Left colon (tissue), 2 donors: ENCODE data around the gene HBB. TPM values are rescaled to one million over a fixed set of nuclear protein-coding genes. Genes with fewer than 3 reads are reported as not detected.

Source experiments
- ATAC-seq: fragments of 200-7000 bp; cut with Tn5 transposase; one replicate; pipeline ENCODE4 v1.9.1; 2020; ENCODE audit warnings: mild to moderate bottlenecking, moderate library complexity
- DNase-seq, 2 donors: peaks; one replicate each; pipeline ENCODE4 v3.0.0-alpha.2; 2020
- intact Hi-C, 2 donors: fragments of 100-400 bp; cut with DNase I in 1 of 2; cut with micrococcal nuclease in 1 of 2; formaldehyde crosslinking; loops; one replicate each; pipeline versions ENCODE4 v1.11.2 to v1.14.0; 2022; cut with DNase I, micrococcal nuclease
- total RNA-seq, 2 donors: library from RNA; stranded (reverse); fragmentation: NEBNext Ultra II Directional; extraction: Animal tissue kit (Norgen Biotek cat#: 25700); gene quantifications; one replicate each; pipeline ENCODE4 v1.2.1, GENCODE V29; 2021
- donor health status: DM: no; HTN: no; CAD: no.
- donor health status: DM: yes; HTN: yes; CAD: no.

Gene HBB
- total RNA-seq, 2 donors from 2014 or later = 9.3 to 25.8 TPM

DNA sequence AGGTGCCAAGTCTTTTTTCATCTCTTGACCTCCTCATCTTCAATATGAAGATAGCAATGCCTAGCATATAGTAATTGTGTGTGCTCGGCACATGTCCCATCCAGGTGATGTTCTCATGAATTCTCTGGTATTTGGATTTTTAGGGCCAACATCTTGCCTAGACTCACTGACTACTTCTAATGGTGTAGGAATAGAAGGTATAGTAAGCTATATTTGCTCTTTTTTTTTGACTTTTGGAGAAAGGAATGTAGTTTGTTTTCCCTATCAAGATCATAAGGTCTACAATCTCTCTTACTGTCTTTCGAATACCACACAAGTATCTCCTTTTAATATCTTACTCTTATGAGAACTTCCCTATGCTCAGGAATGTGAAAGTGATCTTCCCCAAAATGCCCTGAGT is 4.2 kb upstream of the HBB start:
- no peak for DNase-seq
- ATAC-seq = no peak
- intact Hi-C loops = no loop called here

DNA sequence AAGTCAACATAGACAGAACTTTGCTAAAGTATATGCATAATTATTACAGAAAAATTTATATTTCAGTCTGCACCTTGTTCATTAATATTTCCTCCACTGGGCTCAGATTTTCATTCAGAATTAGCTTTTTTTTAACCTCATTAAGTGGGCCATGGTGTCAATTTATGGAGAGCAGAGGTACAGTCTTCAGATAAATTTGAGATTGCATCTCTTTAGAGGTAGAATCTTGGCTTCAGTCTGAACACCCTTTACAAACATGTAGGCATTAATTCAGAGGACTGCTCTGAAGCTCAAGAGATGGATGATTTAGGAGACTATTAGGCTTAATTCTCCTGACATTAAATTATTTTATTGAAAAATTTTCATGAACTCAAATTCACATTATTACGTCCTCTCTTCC is 3.4 kb upstream of the HBB start:
- intact Hi-C loops = no loop called here
- DNase-seq = no peak
- ATAC-seq = no peak

DNA sequence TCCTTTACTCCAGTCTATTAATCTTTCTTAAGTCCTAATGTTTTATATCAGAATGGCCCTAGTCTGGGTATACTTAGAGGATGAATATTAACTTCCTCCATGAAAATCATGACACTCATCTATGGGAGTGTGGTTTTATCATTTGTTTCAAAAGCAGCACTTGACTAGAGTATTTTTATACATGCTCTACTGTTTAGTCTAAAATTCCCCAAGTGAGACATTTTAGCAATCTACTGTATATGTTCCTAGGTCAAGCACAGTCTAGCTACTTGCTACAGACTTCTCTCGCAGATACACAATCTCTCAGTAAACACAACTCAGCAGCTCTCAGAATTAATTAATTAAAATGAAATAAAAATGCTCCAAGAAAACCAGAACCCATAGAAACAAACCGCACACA is 2.9 kb upstream of the HBB start:
- DNase-seq (no peak), ATAC-seq (no peak)
- intact Hi-C loops = no loop called here

DNA sequence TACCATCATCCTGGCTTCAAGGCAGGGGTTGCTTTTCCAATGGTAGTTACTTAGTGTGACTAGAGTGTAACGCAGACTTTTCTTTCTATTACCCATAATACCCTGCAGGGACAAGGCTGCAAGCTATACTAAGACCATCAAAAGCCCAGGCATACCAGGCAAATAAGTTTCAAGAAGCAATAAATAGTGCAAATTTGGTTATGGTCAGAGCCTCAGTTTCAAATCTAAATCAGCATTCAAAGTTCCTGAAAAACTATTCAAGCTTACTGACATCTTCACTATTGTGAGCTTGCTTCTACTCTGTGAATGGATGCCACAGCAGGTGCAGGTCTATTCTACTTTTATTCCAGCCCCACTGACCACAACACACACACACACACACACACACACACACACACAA is 2.5 kb upstream of the HBB start:
- intact Hi-C loops = no loop called here
- DNase-seq (no peak), ATAC-seq (no peak)

DNA sequence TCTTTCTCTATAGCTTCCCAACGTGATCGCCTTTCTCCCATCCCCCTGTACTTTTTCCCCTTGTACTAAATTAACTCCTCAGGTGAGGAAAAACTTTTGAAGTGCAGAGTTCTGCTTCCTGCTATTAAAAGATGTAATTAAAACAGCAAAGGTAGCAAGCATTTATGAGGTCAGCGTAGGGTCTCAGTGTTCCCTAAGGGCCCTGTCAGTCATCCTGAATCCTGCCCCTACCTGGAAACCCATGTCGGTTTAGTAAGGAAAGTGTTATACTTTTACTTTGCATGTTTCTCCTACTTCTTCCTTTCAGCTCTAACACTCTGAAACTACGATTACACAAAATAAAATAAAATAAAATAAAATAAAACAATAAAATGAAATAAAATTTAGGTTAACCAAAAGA is 1.3 kb upstream of the HBB start:
- intact Hi-C loops = no loop called here
- DNase-seq (no peak), ATAC-seq (no peak)

DNA sequence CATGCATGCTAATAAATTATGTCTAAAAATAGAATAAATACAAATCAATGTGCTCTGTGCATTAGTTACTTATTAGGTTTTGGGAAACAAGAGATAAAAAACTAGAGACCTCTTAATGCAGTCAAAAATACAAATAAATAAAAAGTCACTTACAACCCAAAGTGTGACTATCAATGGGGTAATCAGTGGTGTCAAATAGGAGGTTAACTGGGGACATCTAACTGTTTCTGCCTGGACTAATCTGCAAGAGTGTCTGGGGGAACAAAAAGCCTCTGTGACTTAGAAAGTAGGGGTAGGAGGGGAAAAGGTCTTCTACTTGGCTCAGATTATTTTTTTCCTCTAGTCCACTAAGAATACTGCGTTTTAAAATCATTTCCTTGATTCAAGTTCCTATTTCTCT is 810 bp upstream of the HBB start:
- intact Hi-C loops = no loop called here
- ATAC-seq = no peak
- DNase-seq = no peak

DNA sequence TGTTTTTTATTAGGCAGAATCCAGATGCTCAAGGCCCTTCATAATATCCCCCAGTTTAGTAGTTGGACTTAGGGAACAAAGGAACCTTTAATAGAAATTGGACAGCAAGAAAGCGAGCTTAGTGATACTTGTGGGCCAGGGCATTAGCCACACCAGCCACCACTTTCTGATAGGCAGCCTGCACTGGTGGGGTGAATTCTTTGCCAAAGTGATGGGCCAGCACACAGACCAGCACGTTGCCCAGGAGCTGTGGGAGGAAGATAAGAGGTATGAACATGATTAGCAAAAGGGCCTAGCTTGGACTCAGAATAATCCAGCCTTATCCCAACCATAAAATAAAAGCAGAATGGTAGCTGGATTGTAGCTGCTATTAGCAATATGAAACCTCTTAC is 1.4 kb downstream of the HBB start:
- no peak for ATAC-seq

DNA sequence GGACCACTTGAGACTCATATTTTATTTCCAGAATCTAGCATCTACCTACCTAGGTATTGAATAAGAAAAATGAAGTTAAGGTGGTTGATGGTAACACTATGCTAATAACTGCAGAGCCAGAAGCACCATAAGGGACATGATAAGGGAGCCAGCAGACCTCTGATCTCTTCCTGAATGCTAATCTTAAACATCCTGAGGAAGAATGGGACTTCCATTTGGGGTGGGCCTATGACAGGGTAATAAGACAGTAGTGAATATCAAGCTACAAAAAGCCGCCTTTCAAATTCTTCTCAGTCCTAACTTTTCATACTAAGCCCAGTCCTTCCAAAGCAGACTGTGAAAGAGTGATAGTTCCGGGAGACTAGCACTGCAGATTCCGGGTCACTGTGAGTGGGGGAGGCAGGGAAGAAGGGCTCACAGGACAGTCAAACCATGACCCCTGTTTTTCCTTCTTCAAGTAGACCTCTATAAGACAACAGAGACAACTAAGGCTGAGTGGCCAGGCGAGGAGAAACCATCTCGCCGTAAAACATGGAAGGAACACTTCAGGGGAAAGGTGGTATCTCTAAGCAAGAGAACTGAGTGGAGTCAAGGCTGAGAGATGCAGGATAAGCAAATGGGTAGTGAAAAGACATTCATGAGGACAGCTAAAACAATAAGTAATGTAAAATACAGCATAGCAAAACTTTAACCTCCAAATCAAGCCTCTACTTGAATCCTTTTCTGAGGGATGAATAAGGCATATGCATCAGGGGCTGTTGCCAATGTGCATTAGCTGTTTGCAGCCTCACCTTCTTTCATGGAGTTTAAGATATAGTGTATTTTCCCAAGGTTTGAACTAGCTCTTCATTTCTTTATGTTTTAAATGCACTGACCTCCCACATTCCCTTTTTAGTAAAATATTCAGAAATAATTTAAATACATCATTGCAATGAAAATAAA is 2.1 kb downstream of the HBB start:
- ATAC-seq (no peak), DNase-seq (no peak)
- intact Hi-C loops = no loop called here

More for the DNA sequence above, 1.4 kb downstream of the HBB start:
- no peak for DNase-seq
- intact Hi-C loops = no loop called here

DNA sequence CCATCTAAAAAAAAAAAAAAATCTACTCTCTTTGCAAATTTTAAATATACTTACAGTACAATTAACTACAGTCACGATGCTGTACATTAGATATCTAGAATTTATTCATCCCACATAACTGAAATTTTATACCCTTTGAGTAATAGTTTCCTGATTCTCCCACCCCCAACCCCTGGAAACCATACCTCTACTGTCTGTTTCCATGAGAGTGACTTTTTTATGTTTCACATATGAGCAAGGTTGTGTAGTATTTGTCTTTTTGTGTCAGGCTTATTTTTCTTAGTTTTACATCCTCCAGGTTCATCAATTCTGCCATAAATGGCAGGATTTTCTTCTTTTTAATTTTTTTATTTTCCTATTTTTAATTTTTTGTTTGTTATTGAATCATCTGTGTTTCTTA is 3.2 kb downstream of the HBB start:
- intact Hi-C loops = no loop called here
- DNase-seq = no peak
- ATAC-seq = no peak

DNA sequence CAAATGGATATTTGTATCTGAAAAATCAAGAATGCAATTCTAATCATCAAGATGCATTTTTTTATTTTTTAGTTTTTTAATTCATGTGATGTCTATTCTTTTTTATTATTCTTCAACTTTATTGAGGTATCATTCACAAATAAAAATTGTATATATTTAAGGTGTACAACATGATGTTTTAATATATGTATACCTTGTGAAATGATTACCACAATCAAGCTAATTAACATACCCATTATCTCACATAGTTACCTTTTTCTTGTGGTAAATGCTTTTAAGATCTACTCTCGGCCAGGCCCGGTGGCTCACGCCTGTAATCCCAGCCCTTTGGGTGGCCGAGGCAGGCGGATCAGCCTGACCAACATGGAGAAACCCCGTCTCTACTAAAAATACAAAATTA is 3.7 kb downstream of the HBB start:
- intact Hi-C loops = no loop called here
- ATAC-seq (no peak), DNase-seq (no peak)

DNA sequence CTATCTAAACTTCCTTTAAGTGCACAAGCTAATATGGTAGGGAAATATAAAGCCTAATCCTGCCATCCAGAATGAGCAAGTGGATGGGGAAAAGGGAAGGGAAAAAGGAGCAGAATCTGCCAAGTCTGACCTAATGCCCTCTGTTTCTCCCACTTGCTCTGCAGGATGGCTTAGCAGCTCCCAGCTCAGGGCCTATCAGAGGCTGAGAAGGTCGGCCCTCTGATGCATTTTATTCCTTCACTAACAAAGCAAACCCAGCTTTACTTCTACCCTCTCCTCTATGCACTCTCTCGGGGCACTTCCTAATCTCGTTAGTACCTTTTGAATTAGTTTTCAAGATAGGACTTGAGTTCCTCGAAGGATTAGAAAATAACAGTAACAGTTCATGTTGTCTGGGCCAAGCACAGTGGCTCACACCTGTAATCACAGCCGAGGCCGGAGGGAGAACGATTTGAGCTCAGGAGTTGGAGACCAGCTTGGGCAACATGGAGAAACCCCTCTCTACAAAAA is 16.4 kb downstream of the HBB start:
- intact Hi-C loops = no loop called here
- DNase-seq (no peak), ATAC-seq (no peak)

DNA sequence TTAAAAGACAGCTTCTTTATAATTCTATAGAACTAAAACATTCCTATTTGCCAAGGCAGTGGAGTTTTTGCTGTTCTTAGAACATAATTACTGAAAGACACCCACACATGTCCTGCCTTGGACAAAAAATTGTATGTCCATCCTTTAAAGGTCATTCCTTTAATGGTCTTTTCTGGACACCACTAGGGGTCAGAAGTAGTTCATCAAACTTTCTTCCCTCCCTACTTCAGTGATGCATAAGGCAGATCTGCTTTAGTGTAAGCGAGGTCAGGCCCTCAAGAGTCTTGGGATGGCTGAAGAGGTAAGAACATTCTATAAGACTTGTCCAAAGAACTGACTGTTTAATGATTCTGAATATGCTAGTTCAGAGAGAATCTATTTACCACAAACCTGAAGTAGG is 22.1 kb downstream of the HBB start:
- intact Hi-C loops = no loop called here
- ATAC-seq (no peak), DNase-seq (no peak)

DNA sequence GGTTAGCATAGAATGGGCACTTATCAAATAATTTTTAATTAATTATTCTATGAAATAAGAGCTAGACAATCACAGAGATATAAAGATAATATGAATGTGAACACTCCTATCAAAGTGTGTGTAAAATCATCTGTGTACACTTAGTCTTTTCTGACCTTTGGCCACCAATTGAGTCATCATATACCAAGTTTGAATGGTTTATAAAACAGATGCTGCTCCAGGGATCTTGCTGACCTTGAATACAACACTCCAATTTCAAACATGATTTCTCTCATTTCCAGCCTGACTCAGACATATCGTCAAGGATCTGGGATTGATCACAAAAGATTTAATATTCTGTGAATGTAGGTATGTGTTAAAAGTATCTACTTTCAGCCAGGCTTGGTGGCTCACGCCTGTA is 23.5 kb downstream of the HBB start:
- DNase-seq = no peak
- no peak for ATAC-seq
- intact Hi-C loops = no loop called here

DNA sequence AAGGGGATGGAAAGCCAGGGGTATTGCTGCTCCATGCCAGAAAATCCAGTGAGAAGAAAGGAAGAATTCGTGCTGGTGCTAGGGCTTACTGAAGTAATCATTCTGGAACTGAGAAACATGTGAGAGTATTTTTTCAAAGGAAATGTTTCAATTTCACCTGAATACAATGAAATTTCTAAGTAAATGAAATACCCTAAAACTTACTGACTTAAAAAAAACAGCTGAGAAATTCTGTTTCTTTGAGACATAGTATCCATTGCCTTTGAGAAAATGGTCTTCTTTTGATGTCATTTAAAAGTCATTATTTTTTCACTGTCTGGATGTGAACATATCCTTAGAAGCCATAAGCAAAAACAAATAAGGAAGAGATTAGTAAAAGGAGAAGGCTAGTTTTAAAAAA is 26.3 kb downstream of the HBB start, which contains the start of gene OR51V1:
Gene OR51V1, minus strand, starts transcription at position 101 of the 400 bp plus-strand sequence. Its CDS starts 0 bp downstream, at position 101.
- no peak for DNase-seq
- no peak for ATAC-seq
- intact Hi-C loops = no loop called here

DNA sequence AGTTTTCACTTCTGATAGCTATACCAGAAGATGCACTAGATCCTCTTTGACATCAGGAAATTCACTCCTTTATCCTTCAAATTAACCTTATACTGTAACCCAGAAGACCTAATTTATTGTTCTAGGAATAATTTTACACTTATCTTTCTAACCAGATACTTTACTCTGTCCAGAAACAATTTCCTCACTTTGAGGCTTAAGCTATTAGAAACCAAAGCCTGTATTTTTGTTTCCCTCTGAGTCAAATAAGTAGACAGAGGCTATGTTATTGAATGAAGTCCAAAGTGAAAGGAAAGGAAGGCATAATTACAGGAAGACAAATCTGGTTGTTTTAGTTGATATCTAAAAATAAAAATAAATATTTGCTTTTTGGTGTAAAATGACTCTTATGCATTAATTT is 28.6 kb downstream of the HBB start:
- ATAC-seq (no peak), DNase-seq (no peak)
- intact Hi-C loops = no loop called here

DNA sequence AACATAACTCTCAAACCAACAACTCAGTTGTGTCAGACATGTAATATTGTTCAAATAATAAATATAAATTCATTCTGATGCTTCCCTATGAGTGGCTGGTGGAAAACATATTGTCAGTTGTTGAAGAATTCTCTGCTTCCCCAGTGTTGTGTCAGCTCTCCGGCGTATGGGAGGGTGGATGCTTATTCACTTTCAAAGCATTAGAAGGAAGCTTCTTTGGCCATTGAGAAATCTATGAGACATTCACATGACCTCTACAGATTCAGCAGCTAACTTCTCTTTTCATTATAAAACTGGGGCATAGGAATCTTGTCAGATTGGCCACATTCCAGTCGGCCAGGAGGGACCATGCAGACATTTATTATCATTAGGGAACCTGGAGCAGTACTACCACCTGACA is 29.3 kb downstream of the HBB start:
- no peak for DNase-seq
- intact Hi-C loops = no loop called here
- no peak for ATAC-seq

DNA sequence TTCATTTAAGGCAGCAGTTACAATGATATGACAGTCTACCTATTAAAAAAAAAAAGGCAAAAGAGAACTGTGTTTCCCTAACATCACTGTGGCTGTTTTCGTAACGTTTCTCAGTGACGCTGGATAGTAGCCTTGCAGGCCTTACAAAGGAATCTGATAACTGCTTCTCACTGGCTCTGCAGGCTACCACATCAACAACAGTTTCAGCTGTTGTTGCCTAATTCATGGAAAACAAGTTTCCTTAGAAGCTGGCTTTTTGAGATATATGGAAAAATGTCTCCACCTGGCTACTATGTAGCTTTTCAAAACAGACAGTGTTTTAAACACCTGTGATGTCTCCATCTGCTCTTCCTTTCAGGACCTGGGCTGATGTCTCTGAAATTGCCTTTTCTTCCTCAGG is 30.1 kb downstream of the HBB start:
- intact Hi-C loops = no loop called here
- ATAC-seq (no peak), DNase-seq (no peak)

DNA sequence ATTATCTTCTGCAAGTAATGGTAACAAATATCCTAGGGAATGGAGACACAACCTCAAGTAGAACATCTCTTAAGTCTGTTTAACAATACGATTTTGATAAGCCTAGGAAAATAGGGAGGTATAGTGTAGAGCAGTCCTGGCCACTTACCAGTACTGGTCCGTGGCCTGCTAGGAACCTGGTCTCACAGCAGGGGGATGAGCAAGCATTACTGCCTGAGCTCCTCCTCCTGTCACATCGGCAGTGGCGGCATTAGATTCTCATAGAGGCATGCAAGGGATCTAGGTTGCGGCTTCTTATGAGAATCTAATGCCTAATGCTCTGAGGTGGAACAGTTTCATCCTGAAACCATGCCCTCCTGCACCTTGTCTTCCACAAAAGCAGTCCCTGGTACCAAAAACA is 30.8 kb downstream of the HBB start:
- intact Hi-C loops = no loop called here
- DNase-seq (no peak), ATAC-seq (no peak)

DNA sequence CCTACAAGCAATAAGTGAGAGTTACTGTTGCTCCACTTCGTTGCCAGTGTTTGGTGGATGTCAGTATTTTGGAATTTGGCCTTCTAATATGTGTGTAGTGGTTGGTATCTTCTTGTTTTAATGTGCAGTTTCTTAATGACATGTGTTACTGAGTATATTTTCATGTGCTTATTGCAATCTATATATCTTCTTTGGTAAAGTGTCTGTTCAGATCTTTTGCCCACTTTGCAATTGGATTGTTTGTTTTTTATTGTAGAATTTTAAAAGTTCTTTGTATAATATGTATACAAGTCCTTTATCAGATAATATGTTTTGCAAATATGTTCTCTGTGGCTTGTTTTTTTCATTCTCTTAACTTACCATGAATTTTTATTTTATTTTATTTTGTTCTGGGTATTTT is 34.1 kb downstream of the HBB start:
- DNase-seq (no peak), ATAC-seq (no peak)
- intact Hi-C loops = no loop called here

DNA sequence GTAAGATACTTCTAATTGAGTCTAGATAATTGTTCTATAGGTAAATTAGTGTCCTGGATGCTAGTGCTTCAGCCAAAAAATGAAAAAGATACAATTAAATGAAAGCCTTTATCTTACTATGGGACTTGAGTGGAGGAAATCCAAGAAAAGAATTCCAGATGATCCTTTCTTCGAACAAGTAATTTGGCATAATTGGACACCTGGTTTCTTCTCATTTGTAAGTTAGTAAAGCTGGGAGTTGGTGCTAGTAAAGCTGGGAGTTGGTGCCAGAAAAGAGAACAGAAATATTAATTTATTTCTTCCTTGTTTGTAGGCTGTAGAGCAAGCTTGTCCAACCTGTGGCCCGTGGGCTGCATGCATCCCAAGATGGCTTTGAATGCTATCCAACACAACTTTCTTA is 38.7 kb downstream of the HBB start:
- intact Hi-C loops = no loop called here
- no peak for DNase-seq
- ATAC-seq = no peak
